Gastroesophageal sphincter (tissue), 3 donors: ENCODE measurements around the gene DAPK1.
"Not testable (repeated sequence)": the region's sequence is repeated elsewhere in the genome, so short reads cannot be mapped to it uniquely, and the experiment has no call there.

Experiments used
- POLR2A ChIP-seq, 2 donors: fragments of 450-650 bp; IDR thresholded peaks; one replicate each; pipeline ENCODE4 v1.6.1; 2017; ENCODE audit warnings: antibody characterized with exemption in 2 of 2, mild to moderate bottlenecking in 2 of 2, moderate library complexity in 1 of 2
- POLR2AphosphoS5 ChIP-seq: sonication (generic); formaldehyde crosslinking; IDR thresholded peaks from one replicate; pipeline ENCODE4 v1.6.1; 2017; ENCODE audit warnings: antibody characterized with exemption
- TF ChIP-seq, protein P1 (sequence below), 4 experiments: fragments of 200-600 bp in 2 of 4; fragments of 450-650 bp in 2 of 4; sonication (generic) in 1 of 4; IDR thresholded peaks; one replicate each; pipeline ENCODE4 v1.5.1; 2017 to 2019; ENCODE audit warnings: antibody characterized with exemption in 4 of 4, mild to moderate bottlenecking in 2 of 4, moderate library complexity in 2 of 4

DNA sequence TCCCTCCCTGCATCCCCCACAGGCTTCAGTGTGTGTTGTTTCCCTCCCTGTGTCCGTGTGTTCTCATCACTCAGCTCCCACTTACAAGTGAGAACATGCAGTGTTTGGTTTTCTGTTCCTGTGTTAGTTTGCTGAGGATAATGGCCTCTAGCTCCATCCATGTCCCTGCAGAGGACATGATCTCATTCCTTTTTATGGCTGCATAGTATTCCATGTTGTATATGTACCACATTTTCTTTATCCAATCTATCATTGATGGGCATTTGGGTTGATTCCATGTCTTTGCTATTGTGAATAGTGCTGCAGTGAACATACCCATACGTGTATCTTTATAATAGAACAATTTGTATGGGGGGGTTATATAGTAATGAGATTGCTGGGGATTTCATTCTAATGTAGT is 51.4 kb downstream of the DAPK1 start:
- TF ChIP-seq, protein P1, sequence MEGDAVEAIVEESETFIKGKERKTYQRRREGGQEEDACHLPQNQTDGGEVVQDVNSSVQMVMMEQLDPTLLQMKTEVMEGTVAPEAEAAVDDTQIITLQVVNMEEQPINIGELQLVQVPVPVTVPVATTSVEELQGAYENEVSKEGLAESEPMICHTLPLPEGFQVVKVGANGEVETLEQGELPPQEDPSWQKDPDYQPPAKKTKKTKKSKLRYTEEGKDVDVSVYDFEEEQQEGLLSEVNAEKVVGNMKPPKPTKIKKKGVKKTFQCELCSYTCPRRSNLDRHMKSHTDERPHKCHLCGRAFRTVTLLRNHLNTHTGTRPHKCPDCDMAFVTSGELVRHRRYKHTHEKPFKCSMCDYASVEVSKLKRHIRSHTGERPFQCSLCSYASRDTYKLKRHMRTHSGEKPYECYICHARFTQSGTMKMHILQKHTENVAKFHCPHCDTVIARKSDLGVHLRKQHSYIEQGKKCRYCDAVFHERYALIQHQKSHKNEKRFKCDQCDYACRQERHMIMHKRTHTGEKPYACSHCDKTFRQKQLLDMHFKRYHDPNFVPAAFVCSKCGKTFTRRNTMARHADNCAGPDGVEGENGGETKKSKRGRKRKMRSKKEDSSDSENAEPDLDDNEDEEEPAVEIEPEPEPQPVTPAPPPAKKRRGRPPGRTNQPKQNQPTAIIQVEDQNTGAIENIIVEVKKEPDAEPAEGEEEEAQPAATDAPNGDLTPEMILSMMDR (IDR thresholded peaks at IDR 0.05), result not testable (repeated sequence)
- not testable (repeated sequence) for TF ChIP-seq POLR2A (IDR thresholded peaks at IDR 0.05); POLR2AphosphoS5
